ENCODE results near the gene PRM1. TPM values are rescaled to one million over a fixed set of nuclear protein-coding genes. Genes with fewer than 3 reads are reported as not detected.

PRM1 gene
- total and polyA plus RNA-seq, 2 of the 13 experiments (the other 11 are each of a cell fraction or from before 2014, with no cell fraction given) = not detected

DNA sequence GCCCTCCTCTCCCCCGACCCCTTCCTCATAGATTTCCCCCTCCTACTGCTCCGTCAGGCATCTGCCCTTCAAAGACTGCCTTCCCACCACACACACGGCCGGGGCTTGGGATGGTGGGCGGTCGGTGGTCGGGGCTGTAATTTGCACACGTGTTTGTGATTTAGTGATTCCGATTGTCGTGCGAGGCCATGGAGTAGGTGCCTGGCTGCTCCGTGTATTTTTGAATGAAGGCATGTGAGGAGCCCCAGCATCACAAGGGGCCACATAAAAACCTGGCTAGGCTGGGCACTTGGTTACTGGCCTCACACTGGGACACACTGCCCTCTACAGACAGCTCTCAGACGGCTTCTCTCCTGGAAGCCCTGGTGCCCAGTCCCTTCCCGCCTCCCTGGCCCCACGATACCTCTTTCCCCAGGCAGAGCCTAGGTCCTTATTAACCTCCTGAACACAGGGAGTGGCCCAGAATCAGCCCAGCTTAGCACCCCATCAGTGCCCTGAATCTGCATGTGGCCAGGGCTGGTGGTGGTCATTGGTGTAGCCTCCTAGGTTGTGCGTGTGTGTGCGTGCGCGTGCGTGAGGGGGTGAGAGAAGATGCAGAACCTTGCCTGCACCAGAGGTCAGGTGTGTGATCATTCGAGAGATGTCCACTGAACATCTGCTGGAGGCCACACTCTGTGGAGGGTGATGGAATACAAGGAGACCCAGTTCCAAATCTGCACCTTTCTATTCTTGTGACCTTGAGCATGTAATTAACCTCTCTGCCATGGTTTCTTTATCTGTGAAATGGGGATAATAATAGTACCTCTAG, 23.8 kb downstream of the PRM1 start (continued):
- TF ChIP-seq ARID4A (CRISPR knock-in tag; IDR thresholded peaks at IDR 0.05; ENCODE audit: borderline replicate concordance) (peak; percentile 47), ZSCAN31 (CRISPR knock-in tag; IDR thresholded peaks at IDR 0.05; ENCODE audit: low read depth) (peak; percentile 55; the same call in 1 of the 2 replicates), DPF2 (CRISPR knock-in tag; IDR thresholded peaks at IDR 0.05; ENCODE audit: borderline replicate concordance, low read depth) (peak; percentile 33), NFKB2 (CRISPR knock-in tag; IDR thresholded peaks at IDR 0.05; ENCODE audit: borderline replicate concordance) (peak; percentile 96), ZNF350 (CRISPR knock-in tag; IDR thresholded peaks at IDR 0.05; ENCODE audit: borderline replicate concordance, low read depth) (peak; percentile 88), TBX3 (IDR thresholded peaks at IDR 0.05; ENCODE audit: borderline replicate concordance) (no peak), ZNF431 (CRISPR knock-in tag; IDR thresholded peaks at IDR 0.05; ENCODE audit: borderline replicate concordance, low read depth) (no peak), RARG (CRISPR knock-in tag; IDR thresholded peaks at IDR 0.05; ENCODE audit: low read depth) (no peak; the same call in 1 of the 2 replicates), EEA1 (CRISPR knock-in tag; IDR thresholded peaks at IDR 0.05; ENCODE audit: borderline replicate concordance) (peak; percentile 81; the same call in 1 of the 2 replicates), REL (CRISPR knock-in tag; conservative IDR thresholded peaks at IDR 0.05) (no peak), ZNF746 (CRISPR knock-in tag; IDR thresholded peaks at IDR 0.05) (0 out of 2 replicates have a peak, but pooled peaks have one; percentile 19), ZSCAN22 (CRISPR knock-in tag; IDR thresholded peaks at IDR 0.05) (peak; percentile 44; the same call in 1 of the 2 replicates), SUZ12 (IDR thresholded peaks at IDR 0.05; ENCODE audit: low read depth, low read length) (no peak), CC2D1A (CRISPR knock-in tag; IDR thresholded peaks at IDR 0.05) (no peak), ZNF512B (CRISPR knock-in tag; IDR thresholded peaks at IDR 0.05; ENCODE audit: borderline replicate concordance) (0 out of 2 replicates have a peak, but pooled peaks have one; percentile 69), ZBTB34 (CRISPR knock-in tag; IDR thresholded peaks at IDR 0.05) (peak; percentile 58; the same call in 1 of the 2 replicates)
- TF ChIP-seq, protein P1, sequence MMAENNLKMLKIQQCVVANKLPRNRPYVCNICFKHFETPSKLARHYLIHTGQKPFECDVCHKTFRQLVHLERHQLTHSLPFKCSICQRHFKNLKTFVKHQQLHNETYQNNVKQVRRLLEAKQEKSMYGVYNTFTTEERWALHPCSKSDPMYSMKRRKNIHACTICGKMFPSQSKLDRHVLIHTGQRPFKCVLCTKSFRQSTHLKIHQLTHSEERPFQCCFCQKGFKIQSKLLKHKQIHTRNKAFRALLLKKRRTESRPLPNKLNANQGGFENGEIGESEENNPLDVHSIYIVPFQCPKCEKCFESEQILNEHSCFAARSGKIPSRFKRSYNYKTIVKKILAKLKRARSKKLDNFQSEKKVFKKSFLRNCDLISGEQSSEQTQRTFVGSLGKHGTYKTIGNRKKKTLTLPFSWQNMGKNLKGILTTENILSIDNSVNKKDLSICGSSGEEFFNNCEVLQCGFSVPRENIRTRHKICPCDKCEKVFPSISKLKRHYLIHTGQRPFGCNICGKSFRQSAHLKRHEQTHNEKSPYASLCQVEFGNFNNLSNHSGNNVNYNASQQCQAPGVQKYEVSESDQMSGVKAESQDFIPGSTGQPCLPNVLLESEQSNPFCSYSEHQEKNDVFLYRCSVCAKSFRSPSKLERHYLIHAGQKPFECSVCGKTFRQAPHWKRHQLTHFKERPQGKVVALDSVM (CRISPR knock-in tag; IDR thresholded peaks at IDR 0.05) = peak; percentile 70; the same call in 1 of the 2 replicates
